ENCODE results near the gene TTC3. TPM values are rescaled to one million over a fixed set of nuclear protein-coding genes. Genes with fewer than 3 reads are reported as not detected.
A peak's percentile ranks its signal among the peaks of the same experiment; 100 is the strongest.

TTC3 gene
- total RNA-seq, 1 experiment from 2014 or later = 93.4 TPM

- in situ Hi-C loops (cut with HindIII; ENCODE audit: low pct_unique_long_range_greater_than_20kb, low sequenced_read_pairs) = no loop called here
- no peak for DNase-seq (ENCODE audit: low read depth, low spot score)
Observed at GRCh38 chr21:37057614-37058013, 15.4 kb upstream of the TTC3 start.

- DNase-seq (ENCODE audit: low read depth, low spot score) = no peak
- in situ Hi-C loops (cut with HindIII; ENCODE audit: low pct_unique_long_range_greater_than_20kb, low sequenced_read_pairs) = no loop called here
Observed at GRCh38 chr21:37058261-37058660, 14.8 kb upstream of the TTC3 start.

- DNase-seq (ENCODE audit: low read depth, low spot score) = no peak
- in situ Hi-C loops (cut with HindIII; ENCODE audit: low pct_unique_long_range_greater_than_20kb, low sequenced_read_pairs) = no loop called here
Observed at GRCh38 chr21:37059181-37059580, 13.9 kb upstream of the TTC3 start.

- peak; percentile 58 for DNase-seq (ENCODE audit: low read depth, low spot score)
- in situ Hi-C loops (cut with HindIII; ENCODE audit: low pct_unique_long_range_greater_than_20kb, low sequenced_read_pairs) = no loop called here
Observed at GRCh38 chr21:37060296-37060695, 12.8 kb upstream of the TTC3 start.

GRCh38 chr21:37061926-37062592 is 11.0 kb upstream of the TTC3 start:
- in situ Hi-C loops (cut with HindIII; ENCODE audit: low pct_unique_long_range_greater_than_20kb, low sequenced_read_pairs) = no loop called here

GRCh38 chr21:37062593-37062935 is 10.5 kb upstream of the TTC3 start:
- in situ Hi-C loops (cut with HindIII; ENCODE audit: low pct_unique_long_range_greater_than_20kb, low sequenced_read_pairs) = no loop called here
- no peak for DNase-seq (ENCODE audit: low read depth, low spot score)

More at GRCh38 chr21:37061926-37062592, 11.0 kb upstream of the TTC3 start:
- peak; percentile 40 for DNase-seq (ENCODE audit: low read depth, low spot score)

- in situ Hi-C loops (cut with HindIII; ENCODE audit: low pct_unique_long_range_greater_than_20kb, low sequenced_read_pairs) = no loop called here
- DNase-seq (ENCODE audit: low read depth, low spot score) = no peak
Observed at GRCh38 chr21:37063433-37063832, 9.6 kb upstream of the TTC3 start.

- no peak for DNase-seq (ENCODE audit: low read depth, low spot score)
- in situ Hi-C loops (cut with HindIII; ENCODE audit: low pct_unique_long_range_greater_than_20kb, low sequenced_read_pairs) = no loop called here
Observed at GRCh38 chr21:37064841-37065240, 8.2 kb upstream of the TTC3 start.

GRCh38 chr21:37065561-37066177 is 7.4 kb upstream of the TTC3 start:
- in situ Hi-C loops (cut with HindIII; ENCODE audit: low pct_unique_long_range_greater_than_20kb, low sequenced_read_pairs) = no loop called here
- no peak for DNase-seq (ENCODE audit: low read depth, low spot score)

GRCh38 chr21:37071561-37072273 is 1.3 kb upstream of the TTC3 start:
- in situ Hi-C loops (cut with HindIII; ENCODE audit: low pct_unique_long_range_greater_than_20kb, low sequenced_read_pairs) = no loop called here
- DNase-seq (ENCODE audit: low read depth, low spot score) = peak; percentile 18

GRCh38 chr21:37072274-37072987 is 623 bp upstream of the TTC3 start:
- peak; percentile 46 for DNase-seq (ENCODE audit: low read depth, low spot score)
- in situ Hi-C loops (cut with HindIII; ENCODE audit: low pct_unique_long_range_greater_than_20kb, low sequenced_read_pairs) = no loop called here

GRCh38 chr21:37073417-37074196 is 553 bp downstream of the TTC3 start:
- in situ Hi-C loops (cut with HindIII; ENCODE audit: low pct_unique_long_range_greater_than_20kb, low sequenced_read_pairs) = no loop called here
- peak; percentile 29 for DNase-seq (ENCODE audit: low read depth, low spot score)

GRCh38 chr21:37074197-37074510 is 1.1 kb downstream of the TTC3 start:
- DNase-seq (ENCODE audit: low read depth, low spot score) = peak; percentile 7
- in situ Hi-C loops (cut with HindIII; ENCODE audit: low pct_unique_long_range_greater_than_20kb, low sequenced_read_pairs) = no loop called here

- in situ Hi-C loops (cut with HindIII; ENCODE audit: low pct_unique_long_range_greater_than_20kb, low sequenced_read_pairs) = no loop called here
Observed at GRCh38 chr21:37074546-37074945, 1.5 kb downstream of the TTC3 start.

GRCh38 chr21:37075214-37075770 is 2.2 kb downstream of the TTC3 start:
- in situ Hi-C loops (cut with HindIII; ENCODE audit: low pct_unique_long_range_greater_than_20kb, low sequenced_read_pairs) = no loop called here
- no peak for DNase-seq (ENCODE audit: low read depth, low spot score)

More at GRCh38 chr21:37074546-37074945, 1.5 kb downstream of the TTC3 start:
- DNase-seq (ENCODE audit: low read depth, low spot score) = no peak

- in situ Hi-C loops (cut with HindIII; ENCODE audit: low pct_unique_long_range_greater_than_20kb, low sequenced_read_pairs) = no loop called here
Observed at GRCh38 chr21:37076087-37076850, 3.2 kb downstream of the TTC3 start.

GRCh38 chr21:37077403-37077802 is 4.3 kb downstream of the TTC3 start:
- in situ Hi-C loops (cut with HindIII; ENCODE audit: low pct_unique_long_range_greater_than_20kb, low sequenced_read_pairs) = no loop called here
- no peak for DNase-seq (ENCODE audit: low read depth, low spot score)

More at GRCh38 chr21:37076087-37076850, 3.2 kb downstream of the TTC3 start:
- DNase-seq (ENCODE audit: low read depth, low spot score) = no peak
